H9 (cell line): Measurements from ENCODE around the gene C20orf173. TPM values are rescaled to one million over a fixed set of nuclear protein-coding genes. Genes with fewer than 3 reads are reported as not detected.

Experiments
- DNase-seq: peaks from one replicate; pipeline ENCODE4 v3.0.0-alpha.2; 2017
- H2AFZ ChIP-seq: one replicate; pipeline ENCODE4 v1.6.1; 2013; ENCODE audit warnings: mild to moderate bottlenecking, low read length, control low read depth, moderate library complexity
- H2AK5ac ChIP-seq: 2 replicates; pipeline ENCODE4 v1.6.1; 2013; ENCODE audit warnings: low read length, control low read depth, mixed read lengths; ENCODE audit not compliant: insufficient read length
- H2BK120ac ChIP-seq: one replicate; pipeline ENCODE4 v1.6.1; 2013; ENCODE audit warnings: low read depth, mild to moderate bottlenecking, low read length, control low read depth, inconsistent platforms; ENCODE audit not compliant: poor library complexity, severe bottlenecking
- H2BK12ac ChIP-seq: 2 replicates; pipeline ENCODE4 v1.6.1; 2013; ENCODE audit warnings: low read length, control low read depth, mixed read lengths, low read depth; ENCODE audit not compliant: insufficient read length
- H2BK15ac ChIP-seq: 2 replicates; pipeline ENCODE4 v1.6.1; 2013; ENCODE audit warnings: low read depth, low read length, control low read depth
- H2BK20ac ChIP-seq: one replicate; pipeline ENCODE4 v1.6.1; 2013; ENCODE audit warnings: low read depth, mild to moderate bottlenecking, low read length, control low read depth, inconsistent platforms; ENCODE audit not compliant: poor library complexity, severe bottlenecking
- H2BK5ac ChIP-seq: 2 replicates; pipeline ENCODE4 v1.6.1; 2013; ENCODE audit warnings: low read length, control low read depth, mixed read lengths; ENCODE audit not compliant: insufficient read length
- H3K14ac ChIP-seq: 2 replicates; pipeline ENCODE4 v1.6.1; 2013; ENCODE audit warnings: low read length, control low read depth; ENCODE audit not compliant: insufficient read depth
- H3K18ac ChIP-seq: 2 replicates; pipeline ENCODE4 v1.6.1; 2013; ENCODE audit warnings: low read depth, mild to moderate bottlenecking, mixed read lengths, low read length, control low read depth; ENCODE audit not compliant: insufficient read length
- H3K23ac ChIP-seq: 2 replicates; pipeline ENCODE4 v1.6.1; 2013; ENCODE audit warnings: low read length, control low read depth, mixed read lengths, low read depth; ENCODE audit not compliant: insufficient read length
- H3K23me2 ChIP-seq: 2 replicates; pipeline ENCODE4 v1.6.1; 2013; ENCODE audit warnings: low read depth, mild to moderate bottlenecking, mixed read lengths, low read length, control low read depth; ENCODE audit not compliant: insufficient read length, poor library complexity, severe bottlenecking
- H3K27ac ChIP-seq: 2 replicates; pipeline ENCODE4 v1.5.1; 2013; ENCODE audit warnings: low read length, control low read depth, mixed read lengths, low read depth; ENCODE audit not compliant: insufficient read length
- H3K27me3 ChIP-seq: 2 replicates; pipeline ENCODE4 v1.6.1; 2013; ENCODE audit warnings: low read length, control low read depth, inconsistent platforms; ENCODE audit not compliant: insufficient read depth
- H3K4ac ChIP-seq: 2 replicates; pipeline ENCODE4 v1.6.1; 2013; ENCODE audit warnings: low read depth, mild to moderate bottlenecking, control low read depth, inconsistent platforms, low read length, moderate library complexity
- H3K4me1 ChIP-seq: 2 replicates; pipeline ENCODE4 v1.6.1; 2013; ENCODE audit warnings: low read length, control low read depth, inconsistent platforms; ENCODE audit not compliant: insufficient read depth
- H3K4me2 ChIP-seq: 2 replicates; pipeline ENCODE4 v1.6.1; 2013; ENCODE audit warnings: low read length, control low read depth, mixed read lengths; ENCODE audit not compliant: insufficient read length, insufficient read depth
- H3K56ac ChIP-seq: 2 replicates; pipeline ENCODE4 v1.6.1; 2013; ENCODE audit warnings: low read depth, mild to moderate bottlenecking, mixed read lengths, low read length, control low read depth; ENCODE audit not compliant: insufficient read length
- H3K79me1 ChIP-seq: 2 replicates; pipeline ENCODE4 v1.6.1; 2013; ENCODE audit warnings: low read depth, mild to moderate bottlenecking, moderate library complexity, low read length, control low read depth, inconsistent platforms; ENCODE audit not compliant: insufficient read depth, poor library complexity, severe bottlenecking
- H3K79me2 ChIP-seq: 2 replicates; pipeline ENCODE4 v1.6.1; 2013; ENCODE audit warnings: low read length, control low read depth, inconsistent platforms; ENCODE audit not compliant: insufficient read depth
- H3K9ac ChIP-seq: 2 replicates; pipeline ENCODE4 v1.6.1; 2013; ENCODE audit warnings: low read length, control low read depth, mixed read lengths; ENCODE audit not compliant: insufficient read length; ENCODE audit errors: extremely low read depth
- H3K9me3 ChIP-seq: one replicate; pipeline ENCODE4 v1.6.1; 2013; ENCODE audit warnings: low read depth, low read length, inconsistent platforms; ENCODE audit not compliant: control insufficient read depth
- H3T11ph ChIP-seq: one replicate; pipeline ENCODE4 v1.6.1; 2013; ENCODE audit warnings: mild to moderate bottlenecking, low read length, control low read depth, inconsistent platforms
- H4K20me1 ChIP-seq: one replicate; pipeline ENCODE4 v1.6.1; 2013; ENCODE audit not compliant: control insufficient read depth, insufficient read length, insufficient read depth
- H4K5ac ChIP-seq: 2 replicates; pipeline ENCODE4 v1.6.1; 2013; ENCODE audit warnings: low read depth, mild to moderate bottlenecking, mixed read lengths, low read length, control low read depth; ENCODE audit not compliant: insufficient read length
- H4K8ac ChIP-seq: replicated peaks from 2 replicates; pipeline ENCODE4 v1.6.1; 2013; ENCODE audit warnings: low read length, control low read depth, mixed read lengths, low read depth; ENCODE audit not compliant: insufficient read length
- H4K91ac ChIP-seq: 2 replicates; pipeline ENCODE4 v1.6.1; 2013; ENCODE audit warnings: low read depth, mild to moderate bottlenecking, moderate library complexity, mixed read lengths, low read length, control low read depth; ENCODE audit not compliant: insufficient read length
- H3K27ac Mint-ChIP-seq, 3 experiments: 2 replicates in 2 of 3; 3 replicates in 1 of 3; pipeline ENCODE4 v1.8.0; 2020 to 2021; ENCODE audit warnings: mixed read lengths in 3 of 3, mild to moderate bottlenecking in 1 of 3, moderate library complexity in 1 of 3
- H3K27me3 Mint-ChIP-seq: 2 replicates; pipeline ENCODE4 v1.8.0; 2021; ENCODE audit warnings: low read depth, mild to moderate bottlenecking, moderate library complexity, mixed read lengths
- H3K36me3 Mint-ChIP-seq, 3 experiments: 2 replicates in 2 of 3; 3 replicates in 1 of 3; pipeline ENCODE4 v1.8.0; 2020 to 2021; ENCODE audit warnings: low read depth in 3 of 3, mixed read lengths in 3 of 3; ENCODE audit not compliant: insufficient read depth in 1 of 3
- H3K4me1 Mint-ChIP-seq, 2 experiments: 2 replicates each; pipeline ENCODE4 v1.8.0; 2020; ENCODE audit warnings: mixed read lengths in 2 of 2
- H3K4me3 Mint-ChIP-seq, 2 experiments: 2 replicates in 1 of 2; 3 replicates in 1 of 2; pipeline ENCODE4 v1.8.0; 2020 to 2021; ENCODE audit warnings: mild to moderate bottlenecking in 2 of 2, mixed read lengths in 2 of 2, moderate library complexity in 1 of 2
- H3K9me3 Mint-ChIP-seq, 2 experiments: 2 replicates in 1 of 2; 3 replicates in 1 of 2; pipeline ENCODE4 v1.8.0; 2020; ENCODE audit warnings: mild to moderate bottlenecking in 2 of 2, mixed read lengths in 2 of 2, moderate library complexity in 1 of 2
- CTCF ChIP-seq: fragments of 200-600 bp; sonication (generic); conservative IDR thresholded peaks from 3 replicates; pipeline ENCODE4 v1.8.0; 2021; ENCODE audit warnings: antibody characterized with exemption, mild to moderate bottlenecking
- WGBS: extraction: QIAGEN DNeasy Blood & Tissue Kit; methylation state at CpG from one replicate; pipeline ENCODE4 v1.1.7; 2013; ENCODE audit warnings: missing lambda C conversion rate, low lambda C conversion rate, mixed read lengths; ENCODE audit not compliant: insufficient read length; ENCODE audit errors: extremely low coverage; 5-methylcytosine and 5-hydroxymethylcytosine counted together
- total RNA-seq: library from RNA; stranded (reverse); gene quantifications from 2 replicates; pipeline ENCODE4 v1.2.1, GENCODE V29; 2021

Gene C20orf173
- total RNA-seq, 1 experiment from 2014 or later, result not detected

- Histone ChIP-seq H3K9ac (no peak overlapping the region), H2BK5ac (no peak overlapping the region), H3K4ac (no peak overlapping the region), H3K79me2 (no peaks in the 10 kb centered on the region), H3K4me2 (no peak overlapping the region), H4K91ac (no peak overlapping the region), H3K9me3 (no peaks in the 10 kb centered on the region), H2BK120ac (no peak overlapping the region), H2BK20ac (no peak overlapping the region), H3K18ac (no peak overlapping the region), H4K8ac (no peak overlapping the region), H2AFZ (no peak overlapping the region), H3T11ph (no peak overlapping the region), H2BK15ac (no peak overlapping the region), H3K23me2 (no peaks in the 10 kb centered on the region), H3K79me1 (no peaks in the 10 kb centered on the region), H3K14ac (no peak overlapping the region), H4K20me1 (no peaks in the 10 kb centered on the region), H3K4me1 (no peaks in the 10 kb centered on the region), H3K27ac (no peak overlapping the region), H3K27me3 (no peaks in the 10 kb centered on the region), H2AK5ac (no peak overlapping the region), H4K5ac (no peak overlapping the region), H3K56ac (no peak overlapping the region), H2BK12ac (no peak overlapping the region), H3K23ac (no peak overlapping the region)
- Mint-ChIP-seq H3K27me3 (no peaks in the 10 kb centered on the region; the same call in 1 of the 2 replicates), H3K36me3 (peaks cover 0 to 19% (median 15%) of the 10 kb centered on the region in 3 experiments; a peak in 6 of 7 replicates), H3K27ac (peak overlapping the region in 1 of 3 experiments; percentile 57; a peak in 1 of 7 replicates), H3K9me3 (no peaks in the 10 kb centered on the region), H3K4me3 (no peak overlapping the region), H3K4me1 (no peaks in the 10 kb centered on the region)
- no peak for DNase-seq
- no peak for TF ChIP-seq CTCF
- no CpG with 5 or more reads among the region's 3 CpGs for WGBS
Observed at GRCh38 chr20:35515949-35516645, 13.4 kb downstream of the C20orf173 start.
